ENCODE measurements around the gene SOD2. TPM values are rescaled to one million over a fixed set of nuclear protein-coding genes. Genes with fewer than 3 reads are reported as not detected.
A peak's percentile ranks its signal among the peaks of the same experiment; 100 is the strongest.

Gene SOD2
- total and polyA plus RNA-seq, 2 of the 13 experiments (the other 11 are each of a cell fraction or from before 2014, with no cell fraction given), result 304 to 309 TPM

- peak; percentile 77 for TF ChIP-seq ZNF331 (CRISPR knock-in tag; IDR thresholded peaks at IDR 0.05)
- TF ChIP-seq CREM (IDR thresholded peaks at IDR 0.05), result no peak
- TF ChIP-seq CREM (CRISPR knock-in tag; IDR thresholded peaks at IDR 0.05), result no peak
- peak; percentile 69; the same call in 1 of the 2 replicates for TF ChIP-seq MZF1 (CRISPR knock-in tag; IDR thresholded peaks at IDR 0.05; ENCODE audit: borderline replicate concordance)
- TF ChIP-seq RERE (CRISPR knock-in tag; IDR thresholded peaks at IDR 0.05; ENCODE audit: low read depth), result peak; percentile 38; the same call in 1 of the 2 replicates
- TF ChIP-seq HMG20B (CRISPR knock-in tag; conservative IDR thresholded peaks at IDR 0.05), result peak; percentile 59
- peak; percentile 74 for TF ChIP-seq RAD21 (CRISPR knock-in tag; IDR thresholded peaks at IDR 0.05)
- peak; percentile 37; the same call in 1 of the 2 replicates for TF ChIP-seq GPN1 (CRISPR knock-in tag; IDR thresholded peaks at IDR 0.05; ENCODE audit: borderline replicate concordance)
- TF ChIP-seq SNAPC2 (CRISPR knock-in tag; IDR thresholded peaks at IDR 0.05), result no peak; the same call in none of the 2 replicates
- no peak for TF ChIP-seq JARID2 (CRISPR knock-in tag; IDR thresholded peaks at IDR 0.05; ENCODE audit: insufficient replicate concordance)
- no peak for TF ChIP-seq ATRX (CRISPR knock-in tag; IDR thresholded peaks at IDR 0.05; ENCODE audit: borderline replicate concordance)
- TF ChIP-seq KDM1A (CRISPR knock-in tag; IDR thresholded peaks at IDR 0.05), result no peak
- TF ChIP-seq UBTF (CRISPR knock-in tag; IDR thresholded peaks at IDR 0.05), result peak; percentile 99
- TF ChIP-seq ZFX (CRISPR knock-in tag; IDR thresholded peaks at IDR 0.05; ENCODE audit: low read depth), result peak; percentile 97
- TF ChIP-seq, protein P1, sequence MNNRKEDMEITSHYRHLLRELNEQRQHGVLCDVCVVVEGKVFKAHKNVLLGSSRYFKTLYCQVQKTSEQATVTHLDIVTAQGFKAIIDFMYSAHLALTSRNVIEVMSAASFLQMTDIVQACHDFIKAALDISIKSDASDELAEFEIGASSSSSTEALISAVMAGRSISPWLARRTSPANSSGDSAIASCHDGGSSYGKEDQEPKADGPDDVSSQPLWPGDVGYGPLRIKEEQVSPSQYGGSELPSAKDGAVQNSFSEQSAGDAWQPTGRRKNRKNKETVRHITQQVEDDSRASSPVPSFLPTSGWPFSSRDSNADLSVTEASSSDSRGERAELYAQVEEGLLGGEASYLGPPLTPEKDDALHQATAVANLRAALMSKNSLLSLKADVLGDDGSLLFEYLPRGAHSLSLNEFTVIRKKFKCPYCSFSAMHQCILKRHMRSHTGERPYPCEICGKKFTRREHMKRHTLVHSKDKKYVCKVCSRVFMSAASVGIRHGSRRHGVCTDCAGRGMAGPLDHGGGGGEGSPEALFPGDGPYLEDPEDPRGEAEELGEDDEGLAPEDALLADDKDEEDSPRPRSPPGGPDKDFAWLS (CRISPR knock-in tag; IDR thresholded peaks at IDR 0.05; ENCODE audit: borderline replicate concordance), result peak; percentile 40; the same call in 1 of the 2 replicates
- peak; percentile 66; the same call in 1 of the 2 replicates for TF ChIP-seq ZNF552 (CRISPR knock-in tag; IDR thresholded peaks at IDR 0.05; ENCODE audit: borderline replicate concordance)
- peak; percentile 94 for TF ChIP-seq SPEN (CRISPR knock-in tag; IDR thresholded peaks at IDR 0.05; ENCODE audit: low read depth)
- 0 out of 2 replicates have a peak, but pooled peaks have one; percentile 28 for TF ChIP-seq ZNF629 (CRISPR knock-in tag; conservative IDR thresholded peaks at IDR 0.05)
- TF ChIP-seq DNMT1 (CRISPR knock-in tag; IDR thresholded peaks at IDR 0.05), result peak; percentile 89
- 0 out of 2 replicates have a peak, but pooled peaks have one; percentile 61 for TF ChIP-seq MED13 (CRISPR knock-in tag; IDR thresholded peaks at IDR 0.05)
These were observed at the start of gene SOD2 (continued) for GRCh38 chr6:159693128-159693893.
